Keratinocyte (primary cell): ENCODE results near the gene MGP. TPM values are rescaled to one million over a fixed set of nuclear protein-coding genes. Genes with fewer than 3 reads are reported as not detected.

Experiments
- DNase-seq: peaks from one replicate; pipeline ENCODE4 v3.0.0-alpha.2; 2011; ENCODE audit warnings: low read depth, missing footprints, low spot score
- FAIRE-seq: peaks from 2 replicates; lab custom pipeline; 2011; peaks lifted over from hg19 to GRCh38; lab: Jason Lieb, UNC
- H2AFZ ChIP-seq: 2 replicates; pipeline ENCODE4 v1.6.0; 2012; ENCODE audit warnings: low read length, control low read depth, inconsistent platforms; ENCODE audit not compliant: control insufficient read depth
- H3K27ac ChIP-seq: 2 replicates; pipeline ENCODE4 v1.5.1; 2011; ENCODE audit warnings: low read length; ENCODE audit not compliant: control insufficient read depth, insufficient read depth
- H3K27me3 ChIP-seq: 3 replicates; pipeline ENCODE4 v1.6.0; 2011; ENCODE audit warnings: low read length; ENCODE audit not compliant: control insufficient read depth, insufficient read depth; ENCODE audit errors: extremely low read depth
- H3K36me3 ChIP-seq, 2 experiments: 2 replicates in 1 of 2; 3 replicates in 1 of 2; pipeline ENCODE4 v1.5.1; 2011; ENCODE audit warnings: low read length in 2 of 2, mild to moderate bottlenecking in 1 of 2; ENCODE audit not compliant: control insufficient read depth in 2 of 2, insufficient read depth in 2 of 2; ENCODE audit errors: extremely low read depth in 1 of 2
- H3K4me1 ChIP-seq: 3 replicates; pipeline ENCODE4 v1.5.1; 2011; ENCODE audit warnings: low read length; ENCODE audit not compliant: control insufficient read depth, insufficient read depth; ENCODE audit errors: extremely low read depth
- H3K4me2 ChIP-seq: 3 replicates; pipeline ENCODE4 v1.6.0; 2011; ENCODE audit warnings: low read depth, low read length; ENCODE audit not compliant: control insufficient read depth, insufficient read depth; ENCODE audit errors: extremely low read depth
- H3K4me3 ChIP-seq, 3 experiments: fragments of 200-600 bp in 1 of 3; sonication (generic) in 1 of 3; 2 replicates in 2 of 3; 3 replicates in 1 of 3; pipeline ENCODE4 v1.5.1; 2011 to 2016; ENCODE audit warnings: low read length in 3 of 3, mild to moderate bottlenecking in 3 of 3, control low read depth in 2 of 3, inconsistent platforms in 1 of 3, low read depth in 1 of 3, mixed read lengths in 1 of 3, mixed run types in 1 of 3, moderate library complexity in 1 of 3; ENCODE audit not compliant: control insufficient read depth in 2 of 3, insufficient read depth in 2 of 3; ENCODE audit errors: extremely low read depth in 1 of 3
- H3K79me2 ChIP-seq: 2 replicates; pipeline ENCODE4 v1.6.0; 2012; ENCODE audit warnings: low read length; ENCODE audit not compliant: control insufficient read depth, insufficient read depth
- H3K9ac ChIP-seq: 3 replicates; pipeline ENCODE4 v1.6.0; 2011; ENCODE audit warnings: low read length; ENCODE audit not compliant: control insufficient read depth, insufficient read depth; ENCODE audit errors: extremely low read depth
- H3K9me1 ChIP-seq: 3 replicates; pipeline ENCODE4 v1.6.0; 2011; ENCODE audit warnings: low read length; ENCODE audit not compliant: control insufficient read depth, insufficient read depth; ENCODE audit errors: extremely low read depth
- H3K9me3 ChIP-seq: 2 replicates; pipeline ENCODE4 v1.5.1; 2012; ENCODE audit warnings: low read depth, low read length; ENCODE audit not compliant: control insufficient read depth
- H4K20me1 ChIP-seq: 3 replicates; pipeline ENCODE4 v1.6.0; 2011; ENCODE audit warnings: low read length; ENCODE audit not compliant: control insufficient read depth, insufficient read depth; ENCODE audit errors: extremely low read depth
- EZH2 ChIP-seq: IDR thresholded peaks from one replicate; pipeline ENCODE4 v1.6.1; 2012; ENCODE audit warnings: inconsistent platforms, mild to moderate bottlenecking, low read length, moderate library complexity
- dilution Hi-C: fragments of 300-500 bp; cut with MboI; formaldehyde crosslinking; loops from one replicate; pipeline ENCODE4 v1.7.0; 2020; ENCODE audit warnings: low sequenced_read_pairs; ENCODE audit not compliant: extremely low pct_ligation_motif_present
- polyA plus RNA-seq, 5 experiments: library from polyadenylated mRNA; depleted of rRNA in 3 of 5; stranded (reverse) in 3 of 5; stranded (forward) in 1 of 5; unstranded in 1 of 5; fragments of >200 nt; gene quantifications; 1 replicate in 1 of 5; 2 replicates in 3 of 5; 3 replicates in 1 of 5; pipeline versions ENCODE4 v1.2.1 to v1.2.3, GENCODE V29; 2011 to 2012; ENCODE audit warnings: missing spikeins in 2 of 5, low read depth in 1 of 5, low replicate concordance in 1 of 5
- TF ChIP-seq, protein P1 (sequence below), 3 experiments: IDR thresholded peaks in 1 of 3; conservative IDR thresholded peaks in 1 of 3; optimal IDR thresholded peaks in 1 of 3; 2 replicates in 2 of 3; 3 replicates in 1 of 3; pipeline versions ENCODE3 to v1.5.1; 2011; ENCODE audit warnings: low read length in 3 of 3, mild to moderate bottlenecking in 3 of 3, moderate library complexity in 2 of 3, control low read depth in 1 of 3, inconsistent platforms in 1 of 3; ENCODE audit not compliant: insufficient read depth in 2 of 3; ENCODE audit errors: extremely low read depth in 1 of 3

Gene MGP
- polyA plus RNA-seq, 1 donor (not counting 4 experiments of a cell fraction or from before 2014, with no cell fraction given), result 0.24 TPM

DNA sequence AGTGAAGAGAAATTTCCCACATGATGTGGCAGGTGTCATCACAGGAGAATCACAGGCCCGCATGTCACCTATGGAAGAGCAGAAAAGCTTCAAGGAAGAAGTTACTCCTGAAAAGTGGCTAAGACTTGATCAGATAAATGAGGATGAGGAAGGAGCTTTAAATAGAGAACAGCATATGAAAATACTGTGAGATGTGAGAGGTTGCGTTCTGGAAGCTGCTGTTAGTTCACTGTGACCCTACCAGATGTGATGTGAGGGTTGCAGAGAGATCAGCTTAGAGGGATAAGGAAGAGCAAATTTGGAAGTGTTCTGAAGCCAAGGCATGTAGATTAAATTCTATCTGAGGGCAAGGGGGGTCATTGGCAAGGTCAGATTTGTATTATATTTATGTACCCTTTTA, 35.6 kb upstream of the MGP start:
- no peaks in the 10 kb centered on the region for H3K27me3 ChIP-seq
- H3K4me1 ChIP-seq, result no peaks in the 10 kb centered on the region
- no peak overlapping the region for H2AFZ ChIP-seq
- H3K9me3 ChIP-seq, result no peaks in the 10 kb centered on the region
- no peaks in the 10 kb centered on the region for H3K36me3 ChIP-seq
- H4K20me1 ChIP-seq, result no peaks in the 10 kb centered on the region
- H3K9me1 ChIP-seq, result no peaks in the 10 kb centered on the region
- no peak for FAIRE-seq
- H3K27ac ChIP-seq, result no peak overlapping the region
- no peak overlapping the region for H3K4me2 ChIP-seq
- no peak overlapping the region for H3K4me3 ChIP-seq
- no peak for DNase-seq
- TF ChIP-seq, protein P1, sequence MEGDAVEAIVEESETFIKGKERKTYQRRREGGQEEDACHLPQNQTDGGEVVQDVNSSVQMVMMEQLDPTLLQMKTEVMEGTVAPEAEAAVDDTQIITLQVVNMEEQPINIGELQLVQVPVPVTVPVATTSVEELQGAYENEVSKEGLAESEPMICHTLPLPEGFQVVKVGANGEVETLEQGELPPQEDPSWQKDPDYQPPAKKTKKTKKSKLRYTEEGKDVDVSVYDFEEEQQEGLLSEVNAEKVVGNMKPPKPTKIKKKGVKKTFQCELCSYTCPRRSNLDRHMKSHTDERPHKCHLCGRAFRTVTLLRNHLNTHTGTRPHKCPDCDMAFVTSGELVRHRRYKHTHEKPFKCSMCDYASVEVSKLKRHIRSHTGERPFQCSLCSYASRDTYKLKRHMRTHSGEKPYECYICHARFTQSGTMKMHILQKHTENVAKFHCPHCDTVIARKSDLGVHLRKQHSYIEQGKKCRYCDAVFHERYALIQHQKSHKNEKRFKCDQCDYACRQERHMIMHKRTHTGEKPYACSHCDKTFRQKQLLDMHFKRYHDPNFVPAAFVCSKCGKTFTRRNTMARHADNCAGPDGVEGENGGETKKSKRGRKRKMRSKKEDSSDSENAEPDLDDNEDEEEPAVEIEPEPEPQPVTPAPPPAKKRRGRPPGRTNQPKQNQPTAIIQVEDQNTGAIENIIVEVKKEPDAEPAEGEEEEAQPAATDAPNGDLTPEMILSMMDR (optimal IDR thresholded peaks at IDR 0.05 in 1 of 3, IDR thresholded peaks at IDR 0.05 in 1 of 3, conservative IDR thresholded peaks at IDR 0.05 in 1 of 3; ENCODE audit: extremely low read depth in 1 of 3, insufficient read depth in 2 of 3, low read length in 3 of 3), result no peak
- TF ChIP-seq EZH2, result no peak
- dilution Hi-C loops, result no loop called here
- H3K79me2 ChIP-seq, result no peaks in the 10 kb centered on the region
- H3K9ac ChIP-seq, result no peak overlapping the region

DNA sequence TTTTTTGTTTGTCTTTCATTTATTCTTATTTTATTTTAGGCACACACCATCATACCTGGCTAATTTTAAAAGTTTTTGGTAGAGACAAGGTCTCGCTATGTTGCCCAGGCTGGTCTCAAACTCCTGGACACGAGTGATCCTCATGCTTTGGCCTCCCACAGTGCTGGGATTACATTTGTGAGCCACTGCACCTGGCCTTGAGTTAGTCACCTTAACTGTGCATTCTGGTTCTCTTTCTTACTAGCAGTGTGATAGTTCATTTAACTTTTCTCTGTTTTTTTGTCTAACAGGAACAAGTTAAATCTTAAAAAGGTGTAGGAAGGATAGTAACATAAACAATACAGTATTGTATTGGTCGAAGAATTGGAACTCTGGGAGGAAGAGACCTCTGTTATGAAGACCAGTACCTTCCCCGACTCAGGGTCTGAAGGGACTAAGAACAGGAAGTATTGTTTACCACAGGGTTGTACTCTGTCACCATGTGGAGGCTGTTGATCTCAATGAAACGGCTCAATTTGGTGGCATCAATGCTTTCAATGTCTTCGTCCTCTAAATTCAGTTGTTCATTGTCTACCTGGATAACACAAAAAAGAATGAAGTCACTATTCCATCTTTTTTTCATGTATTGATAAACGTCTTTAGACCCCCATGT, 34.9 kb upstream of the MGP start:
- no peak overlapping the region for H2AFZ ChIP-seq
- TF ChIP-seq, protein P1 (optimal IDR thresholded peaks at IDR 0.05 in 1 of 3, IDR thresholded peaks at IDR 0.05 in 1 of 3, conservative IDR thresholded peaks at IDR 0.05 in 1 of 3; ENCODE audit: extremely low read depth in 1 of 3, insufficient read depth in 2 of 3, low read length in 3 of 3), result no peak
- no peak for TF ChIP-seq EZH2
- H3K9me3 ChIP-seq, result no peaks in the 10 kb centered on the region
- FAIRE-seq (no peak), DNase-seq (no peak)
- no peak overlapping the region for H3K4me2 ChIP-seq
- H3K9ac ChIP-seq, result no peak overlapping the region
- H3K27me3 ChIP-seq, result no peaks in the 10 kb centered on the region
- no peaks in the 10 kb centered on the region for H3K9me1 ChIP-seq
- H4K20me1 ChIP-seq, result no peaks in the 10 kb centered on the region
- no peaks in the 10 kb centered on the region for H3K79me2 ChIP-seq
- no peak overlapping the region for H3K27ac ChIP-seq
- no peak overlapping the region for H3K4me3 ChIP-seq
- no peaks in the 10 kb centered on the region for H3K36me3 ChIP-seq
- dilution Hi-C loops, result no loop called here
- no peaks in the 10 kb centered on the region for H3K4me1 ChIP-seq
